ENCODE results near the gene KLK5.
"Not testable (repeated sequence)": the region's sequence is repeated elsewhere in the genome, so short reads cannot be mapped to it uniquely, and the experiment has no call there.

Gene KLK5

GRCh38 chr19:50921426-50922316, 31.2 kb downstream of the KLK5 start:
- no peak for DNase-seq (ENCODE audit: low spot score)

GRCh38 chr19:50916069-50916468, 36.8 kb downstream of the KLK5 start:
- DNase-seq (ENCODE audit: low spot score), result no peak

- no peak for DNase-seq (ENCODE audit: low spot score)
Measured at GRCh38 chr19:50912727-50913716, 39.8 kb downstream of the KLK5 start.

GRCh38 chr19:50912102-50912599, 40.7 kb downstream of the KLK5 start:
- no peak for DNase-seq (ENCODE audit: low spot score)

- DNase-seq (ENCODE audit: low spot score), result no peak
Measured at GRCh38 chr19:50911206-50912101, 41.4 kb downstream of the KLK5 start, which contains the start of gene KLK4. KLK4 (minus strand) TSS chr19:50911395; CDS start chr19:50910738, 657 bp downstream.

GRCh38 chr19:50910722-50911121, 42.1 kb downstream of the KLK5 start:
- DNase-seq (ENCODE audit: low spot score), result no peak

- no peak for DNase-seq (ENCODE audit: low spot score)
Measured at GRCh38 chr19:50909240-50910070, 43.4 kb downstream of the KLK5 start.

- DNase-seq (ENCODE audit: low spot score), result no peak
Measured at GRCh38 chr19:50908336-50908735, 44.5 kb downstream of the KLK5 start.

GRCh38 chr19:50906217-50906616, 46.6 kb downstream of the KLK5 start:
- no peak for DNase-seq (ENCODE audit: low spot score)

GRCh38 chr19:50902640-50903039, 50.2 kb downstream of the KLK5 start:
- DNase-seq (ENCODE audit: low spot score), result no peak

- no peak for DNase-seq (ENCODE audit: low spot score)
Measured at GRCh38 chr19:50899569-50899968, 53.3 kb downstream of the KLK5 start.

GRCh38 chr19:50898018-50898417, 54.8 kb downstream of the KLK5 start:
- no peak for DNase-seq (ENCODE audit: low spot score)

GRCh38 chr19:50897612-50898011, 55.2 kb downstream of the KLK5 start:
- DNase-seq (ENCODE audit: low spot score), result no peak

- no peak for DNase-seq (ENCODE audit: low spot score)
Measured at GRCh38 chr19:50897191-50897607, 55.6 kb downstream of the KLK5 start.

- DNase-seq (ENCODE audit: low spot score), result no peak
Measured at GRCh38 chr19:50896591-50897190, 56.1 kb downstream of the KLK5 start.

GRCh38 chr19:50896089-50896590, 56.7 kb downstream of the KLK5 start:
- DNase-seq (ENCODE audit: low spot score), result not testable (repeated sequence)

- no peak for DNase-seq (ENCODE audit: low spot score)
Measured at GRCh38 chr19:50894478-50895356, 58.1 kb downstream of the KLK5 start.

Measured in pons (tissue), 1 donor.